ENCODE results near the gene UBE2E2.

Gene UBE2E2

GRCh38 chr3:23474580-23475357, 271.6 kb downstream of the UBE2E2 start:
- H3K4me1 ChIP-seq (ENCODE audit: insufficient read depth, low read length): peaks cover 11% of the 10 kb centered on the region; the same call in 1 of the 2 replicates
- H4K20me1 ChIP-seq (ENCODE audit: insufficient read depth, low read length): no peaks in the 10 kb centered on the region
- no peak for TF ChIP-seq EZH2 (IDR thresholded peaks at IDR 0.05; ENCODE audit: borderline replicate concordance, low read depth, low read length, severe bottlenecking)
- TF ChIP-seq CTCF (IDR thresholded peaks at IDR 0.05; ENCODE audit: borderline replicate concordance, extremely low read depth, low read length, poor library complexity, severe bottlenecking): no peak
- H3K27ac ChIP-seq (ENCODE audit: low read length): no peak overlapping the region
- H3K27me3 ChIP-seq (ENCODE audit: insufficient read depth, low read length, poor library complexity): no peaks in the 10 kb centered on the region
- no peak overlapping the region for H2AFZ ChIP-seq (ENCODE audit: low read depth, low read length)
- H3K9me3 ChIP-seq (ENCODE audit: insufficient read depth, low read length, severe bottlenecking): peaks cover 10% of the 10 kb centered on the region
- DNase-seq: no peak
- no peaks in the 10 kb centered on the region for H3K79me2 ChIP-seq (ENCODE audit: insufficient read depth, low read length)
- H3K4me2 ChIP-seq (ENCODE audit: insufficient read depth, low read length): no peak overlapping the region
- H3K36me3 ChIP-seq (ENCODE audit: insufficient read depth, low read length): no peaks in the 10 kb centered on the region
- ATAC-seq (ENCODE audit: insufficient read depth, low read depth): peak; percentile 80
- H3K9ac ChIP-seq (ENCODE audit: low read depth, low read length): no peak overlapping the region
- no peak overlapping the region for H3K4me3 ChIP-seq (ENCODE audit: low read depth in 1 of 2, low read length in 2 of 2)

GRCh38 chr3:23475446-23475845, 272.3 kb downstream of the UBE2E2 start:
- no peaks in the 10 kb centered on the region for H3K36me3 ChIP-seq (ENCODE audit: insufficient read depth, low read length)
- peaks cover 11% of the 10 kb centered on the region; the same call in 1 of the 2 replicates for H3K4me1 ChIP-seq (ENCODE audit: insufficient read depth, low read length)
- DNase-seq (no peak), ATAC-seq (ENCODE audit: insufficient read depth, low read depth) (no peak)
- H2AFZ ChIP-seq (ENCODE audit: low read depth, low read length): no peak overlapping the region
- TF ChIP-seq EZH2 (IDR thresholded peaks at IDR 0.05; ENCODE audit: borderline replicate concordance, low read depth, low read length, severe bottlenecking): no peak
- no peak for TF ChIP-seq CTCF (IDR thresholded peaks at IDR 0.05; ENCODE audit: borderline replicate concordance, extremely low read depth, low read length, poor library complexity, severe bottlenecking)
- H3K4me2 ChIP-seq (ENCODE audit: insufficient read depth, low read length): no peak overlapping the region
- peaks cover 16% of the 10 kb centered on the region for H3K9me3 ChIP-seq (ENCODE audit: insufficient read depth, low read length, severe bottlenecking)
- no peaks in the 10 kb centered on the region for H4K20me1 ChIP-seq (ENCODE audit: insufficient read depth, low read length)
- H3K79me2 ChIP-seq (ENCODE audit: insufficient read depth, low read length): no peaks in the 10 kb centered on the region
- no peak overlapping the region for H3K4me3 ChIP-seq (ENCODE audit: low read depth in 1 of 2, low read length in 2 of 2)
- H3K27ac ChIP-seq (ENCODE audit: low read length): no peak overlapping the region
- no peak overlapping the region for H3K9ac ChIP-seq (ENCODE audit: low read depth, low read length)
- H3K27me3 ChIP-seq (ENCODE audit: insufficient read depth, low read length, poor library complexity): no peaks in the 10 kb centered on the region

- H3K4me3 ChIP-seq (ENCODE audit: low read depth in 1 of 2, low read length in 2 of 2): no peak overlapping the region
- no peaks in the 10 kb centered on the region for H3K36me3 ChIP-seq (ENCODE audit: insufficient read depth, low read length)
- DNase-seq (no peak), ATAC-seq (ENCODE audit: insufficient read depth, low read depth) (0 out of 3 replicates have a peak, but pooled peaks have one; percentile 25)
- no peaks in the 10 kb centered on the region for H3K79me2 ChIP-seq (ENCODE audit: insufficient read depth, low read length)
- H3K9ac ChIP-seq (ENCODE audit: low read depth, low read length): no peak overlapping the region
- H2AFZ ChIP-seq (ENCODE audit: low read depth, low read length): no peak overlapping the region
- peaks cover 16% of the 10 kb centered on the region for H3K9me3 ChIP-seq (ENCODE audit: insufficient read depth, low read length, severe bottlenecking)
- no peaks in the 10 kb centered on the region for H3K27me3 ChIP-seq (ENCODE audit: insufficient read depth, low read length, poor library complexity)
- TF ChIP-seq EZH2 (IDR thresholded peaks at IDR 0.05; ENCODE audit: borderline replicate concordance, low read depth, low read length, severe bottlenecking) (no peak), CTCF (IDR thresholded peaks at IDR 0.05; ENCODE audit: borderline replicate concordance, extremely low read depth, low read length, poor library complexity, severe bottlenecking) (no peak)
- no peak overlapping the region for H3K27ac ChIP-seq (ENCODE audit: low read length)
- H3K4me2 ChIP-seq (ENCODE audit: insufficient read depth, low read length): no peak overlapping the region
- no peaks in the 10 kb centered on the region for H4K20me1 ChIP-seq (ENCODE audit: insufficient read depth, low read length)
- H3K4me1 ChIP-seq (ENCODE audit: insufficient read depth, low read length): peaks cover 11% of the 10 kb centered on the region; the same call in 1 of the 2 replicates
Measured at GRCh38 chr3:23479026-23479425, 275.9 kb downstream of the UBE2E2 start.
